HEK293 (cell line): ENCODE measurements around the gene NET1.

Experiments
- CTCF ChIA-PET: fragments of 350-600 bp; formaldehyde crosslinking; extraction: SDS; loops from one replicate; lab custom pipeline; 2021; ENCODE audit warnings: antibody characterized with exemption; lab: Yijun Ruan, JAX
- POLR2A ChIA-PET: fragments of 300-600 bp; formaldehyde crosslinking; extraction: SDS; loops from one replicate; lab custom pipeline; 2020; ENCODE audit warnings: antibody characterized with exemption, inconsistent platforms; lab: Yijun Ruan, JAX
- H3K27ac ChIP-seq: fragments of 200-500 bp; sonication (Bioruptor generic); 2 replicates; pipeline ENCODE4 v1.5.1; 2014; ENCODE audit warnings: low read depth, low read length, control low read depth, inconsistent platforms; ENCODE audit errors: extremely low read depth
- H3K36me3 ChIP-seq, 2 experiments: fragments of 200-500 bp in 1 of 2; sonication (Bioruptor generic) in 1 of 2; 1 replicate in 1 of 2; 2 replicates in 1 of 2; pipeline ENCODE4 v1.5.1; 2014 to 2017; ENCODE audit warnings: inconsistent platforms in 2 of 2, low read length in 2 of 2; ENCODE audit not compliant: control insufficient read depth in 2 of 2, insufficient read depth in 1 of 2
- H3K4me1 ChIP-seq: fragments of 200-500 bp; sonication (Bioruptor generic); 2 replicates; pipeline ENCODE4 v1.5.1; 2014; ENCODE audit warnings: mild to moderate bottlenecking, low read length, inconsistent platforms; ENCODE audit not compliant: control insufficient read depth, insufficient read depth
- H3K4me3 ChIP-seq: 2 replicates; pipeline ENCODE4 v1.5.1; 2011; ENCODE audit warnings: low read depth, mild to moderate bottlenecking, control low read depth, low read length, moderate library complexity
- H3K9me3 ChIP-seq: fragments of 200-500 bp; sonication (Bioruptor generic); 2 replicates; pipeline ENCODE4 v1.5.1; 2014; ENCODE audit warnings: low read depth, low read length, inconsistent platforms; ENCODE audit not compliant: control insufficient read depth, insufficient read depth
- HOXC10 ChIP-seq: sonication (generic); formaldehyde crosslinking; IDR thresholded peaks from 2 replicates; pipeline ENCODE4 v1.8.1; 2023; ENCODE audit warnings: mild to moderate bottlenecking, missing genetic modification reagents
- KLF9 ChIP-seq: fragments of 450-650 bp; formaldehyde crosslinking; IDR thresholded peaks from 2 replicates; pipeline ENCODE4 v1.5.1; 2016; ENCODE audit warnings: missing biosample characterization, missing genetic modification characterization, low read depth
- MZF1 ChIP-seq: fragments of 450-650 bp; formaldehyde crosslinking; IDR thresholded peaks from 2 replicates; pipeline ENCODE4 v1.5.1; 2017; ENCODE audit warnings: missing biosample characterization, missing genetic modification characterization, borderline replicate concordance
- RBAK ChIP-seq: fragments of 450-650 bp; formaldehyde crosslinking; IDR thresholded peaks from 2 replicates; pipeline ENCODE4 v1.5.1; 2016; ENCODE audit warnings: missing biosample characterization, missing genetic modification characterization
- SETDB1 ChIP-seq: IDR thresholded peaks from one replicate; pipeline ENCODE4 v1.6.1; 2017; ENCODE audit warnings: mild to moderate bottlenecking, low read length, moderate library complexity, mixed read lengths; ENCODE audit not compliant: insufficient read length
- SP2 ChIP-seq: fragments of 450-650 bp; formaldehyde crosslinking; IDR thresholded peaks from 2 replicates; pipeline ENCODE4 v1.5.1; 2016; ENCODE audit warnings: missing biosample characterization, missing genetic modification characterization
- ZBTB48 ChIP-seq: fragments of 450-650 bp; formaldehyde crosslinking; IDR thresholded peaks from 2 replicates; pipeline ENCODE4 v1.5.1; 2016; ENCODE audit warnings: missing biosample characterization, missing genetic modification characterization
- ZFP3 ChIP-seq: fragments of 450-650 bp; formaldehyde crosslinking; IDR thresholded peaks from 2 replicates; pipeline ENCODE4 v1.5.1; 2016; ENCODE audit warnings: low read depth, missing biosample characterization, missing genetic modification characterization
- ZNF184 ChIP-seq: fragments of 450-650 bp; IDR thresholded peaks from 2 replicates; pipeline ENCODE4 v1.5.1; 2018; ENCODE audit warnings: missing biosample characterization, mild to moderate bottlenecking, missing genetic modification characterization
- ZNF248 ChIP-seq: fragments of 450-650 bp; formaldehyde crosslinking; IDR thresholded peaks from 2 replicates; pipeline ENCODE4 v1.5.1; 2017; ENCODE audit warnings: missing biosample characterization, missing genetic modification characterization
- ZNF302 ChIP-seq: fragments of 450-650 bp; formaldehyde crosslinking; IDR thresholded peaks from 2 replicates; pipeline ENCODE4 v1.5.1; 2016; ENCODE audit warnings: missing biosample characterization, missing genetic modification characterization, low read depth
- ZNF311 ChIP-seq: fragments of 450-650 bp; formaldehyde crosslinking; IDR thresholded peaks from 2 replicates; pipeline ENCODE4 v1.5.1; 2017; ENCODE audit warnings: missing biosample characterization, missing genetic modification characterization, borderline replicate concordance
- ZNF530 ChIP-seq: fragments of 450-650 bp; formaldehyde crosslinking; IDR thresholded peaks from 2 replicates; pipeline ENCODE4 v1.5.1; 2016; ENCODE audit warnings: low read depth, missing biosample characterization, missing genetic modification characterization
- ZNF560 ChIP-seq: fragments of 450-650 bp; formaldehyde crosslinking; IDR thresholded peaks from 2 replicates; pipeline ENCODE4 v1.5.1; 2017; ENCODE audit warnings: missing biosample characterization, missing genetic modification characterization, borderline replicate concordance
- TF ChIP-seq, protein P1 (sequence below): fragments of 450-650 bp; formaldehyde crosslinking; IDR thresholded peaks from 2 replicates; pipeline ENCODE4 v1.5.1; 2016; ENCODE audit warnings: missing biosample characterization, missing genetic modification characterization
- TF ChIP-seq, protein P2 (sequence below): fragments of 450-650 bp; formaldehyde crosslinking; IDR thresholded peaks from 2 replicates; pipeline ENCODE4 v1.5.1; 2016; ENCODE audit warnings: missing biosample characterization, missing genetic modification characterization
- TF ChIP-seq, protein P3 (sequence below): IDR thresholded peaks from 2 replicates; pipeline ENCODE4 v1.6.1; 2011; ENCODE audit warnings: mild to moderate bottlenecking, low read depth, low read length, borderline replicate concordance
- TF ChIP-seq, protein P4 (sequence below): fragments of 450-650 bp; IDR thresholded peaks from 2 replicates; pipeline ENCODE4 v1.5.1; 2018; ENCODE audit warnings: missing biosample characterization, mild to moderate bottlenecking, missing genetic modification characterization
- TF ChIP-seq, protein P5 (sequence below): fragments of 450-650 bp; formaldehyde crosslinking; IDR thresholded peaks from 2 replicates; pipeline ENCODE4 v1.5.1; 2016; ENCODE audit warnings: missing biosample characterization, missing genetic modification characterization

Gene NET1

DNA sequence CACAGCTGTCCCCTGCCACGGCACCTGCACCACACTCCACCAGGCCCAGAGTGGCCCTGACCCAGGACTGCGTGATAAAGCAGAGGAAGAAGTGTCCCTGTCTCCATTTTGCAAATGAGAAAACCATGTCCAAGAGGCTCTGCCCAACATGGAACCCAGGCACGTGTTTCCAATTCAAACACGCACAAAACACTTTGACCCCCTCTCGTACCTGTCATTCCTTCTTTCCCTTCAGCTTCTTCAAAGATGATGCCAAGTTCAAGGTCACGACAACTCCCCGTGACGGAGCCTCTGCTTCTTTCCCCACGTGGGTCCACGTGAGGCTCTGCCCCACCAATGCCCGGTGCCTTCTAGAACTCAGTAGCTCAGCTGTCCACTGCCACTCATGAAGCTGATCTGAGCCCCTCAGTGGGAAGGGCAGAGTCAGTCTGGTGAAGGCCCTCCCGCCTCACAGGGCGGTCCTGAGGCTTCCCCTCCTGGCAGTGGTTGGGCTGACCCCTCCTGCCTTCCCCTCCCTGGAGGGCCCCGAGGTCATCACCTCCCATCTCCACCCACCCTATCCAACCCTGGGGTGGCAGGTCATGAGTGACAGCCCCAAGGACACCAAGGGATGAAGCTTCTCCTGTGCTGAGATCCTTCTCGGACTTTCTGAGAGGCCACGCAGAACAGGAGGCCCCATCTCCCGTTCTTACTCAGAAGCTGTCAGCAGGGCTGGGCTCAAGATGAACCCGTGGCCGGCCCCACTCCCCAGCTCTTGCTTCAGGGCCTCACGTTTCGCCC lies 68.0 kb downstream of the NET1 start:
- Histone ChIP-seq H3K4me3 (no peak overlapping the region), H3K27ac (no peak overlapping the region), H3K4me1 (no peaks in the 10 kb centered on the region), H3K9me3 (no peaks in the 10 kb centered on the region), H3K36me3 (no peaks in the 10 kb centered on the region)
- CTCF ChIA-PET: no interaction called here
- no peak for TF ChIP-seq ZBTB48 (tag by site-specific recombination)
- TF ChIP-seq, protein P1, sequence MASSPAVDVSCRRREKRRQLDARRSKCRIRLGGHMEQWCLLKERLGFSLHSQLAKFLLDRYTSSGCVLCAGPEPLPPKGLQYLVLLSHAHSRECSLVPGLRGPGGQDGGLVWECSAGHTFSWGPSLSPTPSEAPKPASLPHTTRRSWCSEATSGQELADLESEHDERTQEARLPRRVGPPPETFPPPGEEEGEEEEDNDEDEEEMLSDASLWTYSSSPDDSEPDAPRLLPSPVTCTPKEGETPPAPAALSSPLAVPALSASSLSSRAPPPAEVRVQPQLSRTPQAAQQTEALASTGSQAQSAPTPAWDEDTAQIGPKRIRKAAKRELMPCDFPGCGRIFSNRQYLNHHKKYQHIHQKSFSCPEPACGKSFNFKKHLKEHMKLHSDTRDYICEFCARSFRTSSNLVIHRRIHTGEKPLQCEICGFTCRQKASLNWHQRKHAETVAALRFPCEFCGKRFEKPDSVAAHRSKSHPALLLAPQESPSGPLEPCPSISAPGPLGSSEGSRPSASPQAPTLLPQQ: no peak
- no peak for TF ChIP-seq SETDB1
- no peak for TF ChIP-seq ZFP3 (tag by site-specific recombination)
- TF ChIP-seq ZNF560 (tag by site-specific recombination): no peak
- POLR2A ChIA-PET: no interaction called here

DNA sequence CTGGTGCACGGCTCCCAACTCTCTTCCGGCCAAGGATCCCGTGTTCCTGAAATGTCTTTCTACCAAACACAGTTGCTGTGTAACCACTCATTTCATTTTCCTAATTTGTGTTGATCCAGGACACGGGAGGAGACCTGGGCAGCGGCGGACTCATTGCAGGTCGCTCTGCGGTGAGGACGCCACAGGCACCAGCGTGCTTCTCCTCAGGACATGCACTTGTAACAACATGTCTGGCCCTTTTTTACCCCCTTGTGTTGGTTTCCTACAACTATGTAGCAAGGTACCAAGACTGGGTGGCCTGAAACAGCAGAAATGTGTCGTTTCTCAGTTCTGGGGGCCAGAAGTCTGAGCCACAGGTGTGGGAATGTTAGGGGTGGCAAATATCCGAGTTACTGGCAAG lies 68.8 kb downstream of the NET1 start:
- ChIA-PET POLR2A (no interaction called here), CTCF (no interaction called here)
- Histone ChIP-seq H3K9me3 (no peaks in the 10 kb centered on the region), H3K4me3 (no peak overlapping the region), H3K27ac (no peak overlapping the region), H3K4me1 (no peaks in the 10 kb centered on the region), H3K36me3 (no peaks in the 10 kb centered on the region)
- TF ChIP-seq MZF1 (tag by site-specific recombination) (no peak), ZNF302 (tag by site-specific recombination) (no peak), RBAK (no peak), HOXC10 (CRISPR knock-in tag) (no peak), SP2 (tag by site-specific recombination) (no peak), ZNF311 (no peak), ZNF530 (no peak), ZNF248 (no peak), ZNF184 (tag by site-specific recombination) (no peak), KLF9 (tag by site-specific recombination) (no peak)
- TF ChIP-seq, protein P2, sequence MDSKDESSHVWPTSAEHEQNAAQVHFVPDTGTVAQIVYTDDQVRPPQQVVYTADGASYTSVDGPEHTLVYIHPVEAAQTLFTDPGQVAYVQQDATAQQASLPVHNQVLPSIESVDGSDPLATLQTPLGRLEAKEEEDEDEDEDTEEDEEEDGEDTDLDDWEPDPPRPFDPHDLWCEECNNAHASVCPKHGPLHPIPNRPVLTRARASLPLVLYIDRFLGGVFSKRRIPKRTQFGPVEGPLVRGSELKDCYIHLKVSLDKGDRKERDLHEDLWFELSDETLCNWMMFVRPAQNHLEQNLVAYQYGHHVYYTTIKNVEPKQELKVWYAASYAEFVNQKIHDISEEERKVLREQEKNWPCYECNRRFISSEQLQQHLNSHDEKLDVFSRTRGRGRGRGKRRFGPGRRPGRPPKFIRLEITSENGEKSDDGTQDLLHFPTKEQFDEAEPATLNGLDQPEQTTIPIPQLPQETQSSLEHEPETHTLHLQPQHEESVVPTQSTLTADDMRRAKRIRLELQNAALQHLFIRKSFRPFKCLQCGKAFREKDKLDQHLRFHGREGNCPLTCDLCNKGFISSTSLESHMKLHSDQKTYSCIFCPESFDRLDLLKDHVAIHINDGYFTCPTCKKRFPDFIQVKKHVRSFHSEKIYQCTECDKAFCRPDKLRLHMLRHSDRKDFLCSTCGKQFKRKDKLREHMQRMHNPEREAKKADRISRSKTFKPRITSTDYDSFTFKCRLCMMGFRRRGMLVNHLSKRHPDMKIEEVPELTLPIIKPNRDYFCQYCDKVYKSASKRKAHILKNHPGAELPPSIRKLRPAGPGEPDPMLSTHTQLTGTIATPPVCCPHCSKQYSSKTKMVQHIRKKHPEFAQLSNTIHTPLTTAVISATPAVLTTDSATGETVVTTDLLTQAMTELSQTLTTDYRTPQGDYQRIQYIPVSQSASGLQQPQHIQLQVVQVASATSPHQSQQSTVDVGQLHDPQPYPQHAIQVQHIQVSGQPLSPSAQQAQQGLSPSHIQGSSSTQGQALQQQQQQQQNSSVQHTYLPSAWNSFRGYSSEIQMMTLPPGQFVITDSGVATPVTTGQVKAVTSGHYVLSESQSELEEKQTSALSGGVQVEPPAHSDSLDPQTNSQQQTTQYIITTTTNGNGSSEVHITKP (tag by site-specific recombination): no peak
- TF ChIP-seq, protein P3, sequence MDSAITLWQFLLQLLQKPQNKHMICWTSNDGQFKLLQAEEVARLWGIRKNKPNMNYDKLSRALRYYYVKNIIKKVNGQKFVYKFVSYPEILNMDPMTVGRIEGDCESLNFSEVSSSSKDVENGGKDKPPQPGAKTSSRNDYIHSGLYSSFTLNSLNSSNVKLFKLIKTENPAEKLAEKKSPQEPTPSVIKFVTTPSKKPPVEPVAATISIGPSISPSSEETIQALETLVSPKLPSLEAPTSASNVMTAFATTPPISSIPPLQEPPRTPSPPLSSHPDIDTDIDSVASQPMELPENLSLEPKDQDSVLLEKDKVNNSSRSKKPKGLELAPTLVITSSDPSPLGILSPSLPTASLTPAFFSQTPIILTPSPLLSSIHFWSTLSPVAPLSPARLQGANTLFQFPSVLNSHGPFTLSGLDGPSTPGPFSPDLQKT: no peak
- TF ChIP-seq, protein P4, sequence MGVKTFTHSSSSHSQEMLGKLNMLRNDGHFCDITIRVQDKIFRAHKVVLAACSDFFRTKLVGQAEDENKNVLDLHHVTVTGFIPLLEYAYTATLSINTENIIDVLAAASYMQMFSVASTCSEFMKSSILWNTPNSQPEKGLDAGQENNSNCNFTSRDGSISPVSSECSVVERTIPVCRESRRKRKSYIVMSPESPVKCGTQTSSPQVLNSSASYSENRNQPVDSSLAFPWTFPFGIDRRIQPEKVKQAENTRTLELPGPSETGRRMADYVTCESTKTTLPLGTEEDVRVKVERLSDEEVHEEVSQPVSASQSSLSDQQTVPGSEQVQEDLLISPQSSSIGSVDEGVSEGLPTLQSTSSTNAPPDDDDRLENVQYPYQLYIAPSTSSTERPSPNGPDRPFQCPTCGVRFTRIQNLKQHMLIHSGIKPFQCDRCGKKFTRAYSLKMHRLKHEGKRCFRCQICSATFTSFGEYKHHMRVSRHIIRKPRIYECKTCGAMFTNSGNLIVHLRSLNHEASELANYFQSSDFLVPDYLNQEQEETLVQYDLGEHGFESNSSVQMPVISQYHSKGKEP (tag by site-specific recombination): no peak
- TF ChIP-seq, protein P5, sequence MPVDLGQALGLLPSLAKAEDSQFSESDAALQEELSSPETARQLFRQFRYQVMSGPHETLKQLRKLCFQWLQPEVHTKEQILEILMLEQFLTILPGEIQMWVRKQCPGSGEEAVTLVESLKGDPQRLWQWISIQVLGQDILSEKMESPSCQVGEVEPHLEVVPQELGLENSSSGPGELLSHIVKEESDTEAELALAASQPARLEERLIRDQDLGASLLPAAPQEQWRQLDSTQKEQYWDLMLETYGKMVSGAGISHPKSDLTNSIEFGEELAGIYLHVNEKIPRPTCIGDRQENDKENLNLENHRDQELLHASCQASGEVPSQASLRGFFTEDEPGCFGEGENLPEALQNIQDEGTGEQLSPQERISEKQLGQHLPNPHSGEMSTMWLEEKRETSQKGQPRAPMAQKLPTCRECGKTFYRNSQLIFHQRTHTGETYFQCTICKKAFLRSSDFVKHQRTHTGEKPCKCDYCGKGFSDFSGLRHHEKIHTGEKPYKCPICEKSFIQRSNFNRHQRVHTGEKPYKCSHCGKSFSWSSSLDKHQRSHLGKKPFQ: no peak
